Fibroblast of lung (primary cell): Measurements from ENCODE around the gene KCNMA1. TPM values are rescaled to one million over a fixed set of nuclear protein-coding genes. Genes with fewer than 3 reads are reported as not detected.

ENCODE experiments used
- DNase-seq, 2 donors: peaks; one replicate each; pipeline versions ENCODE4 v3.0.0 to v3.0.0-alpha.2; 2010; ENCODE audit warnings: low read depth in 2 of 2
- H2AFZ ChIP-seq: 2 replicates; pipeline ENCODE4 v1.5.1; 2012; ENCODE audit warnings: low read length, control low read depth, inconsistent platforms
- H3K27ac ChIP-seq: 2 replicates; pipeline ENCODE4 v1.5.1; 2011; ENCODE audit warnings: low read length, control low read depth; ENCODE audit not compliant: insufficient read depth
- H3K27me3 ChIP-seq: 2 replicates; pipeline ENCODE4 v1.5.1; 2011; ENCODE audit warnings: mild to moderate bottlenecking, low read length; ENCODE audit not compliant: control insufficient read depth, insufficient read depth
- H3K36me3 ChIP-seq: 2 replicates; pipeline ENCODE4 v1.5.1; 2011; ENCODE audit warnings: low read length; ENCODE audit not compliant: control insufficient read depth, insufficient read depth
- H3K4me1 ChIP-seq: 2 replicates; pipeline ENCODE4 v1.5.1; 2011; ENCODE audit warnings: low read length; ENCODE audit not compliant: control insufficient read depth, insufficient read depth; ENCODE audit errors: extremely low read depth
- H3K4me2 ChIP-seq: 2 replicates; pipeline ENCODE4 v1.5.1; 2011; ENCODE audit warnings: low read length, control low read depth; ENCODE audit not compliant: insufficient read depth; ENCODE audit errors: extremely low read depth
- H3K4me3 ChIP-seq, 4 experiments: fragments of 200-600 bp in 1 of 4; sonication (generic) in 1 of 4; replicated peaks in 1 of 4; 2 replicates each; pipeline ENCODE4 v1.5.1; 2011 to 2016; ENCODE audit warnings: low read length in 4 of 4, low read depth in 3 of 4, mild to moderate bottlenecking in 3 of 4, control low read depth in 2 of 4, inconsistent platforms in 1 of 4, mixed read lengths in 1 of 4; ENCODE audit not compliant: insufficient read depth in 1 of 4; ENCODE audit errors: control extremely low read depth in 1 of 4
- H3K79me2 ChIP-seq: 2 replicates; pipeline ENCODE4 v1.5.1; 2012; ENCODE audit warnings: mild to moderate bottlenecking, low read length, inconsistent platforms; ENCODE audit not compliant: control insufficient read depth, insufficient read depth
- H3K9ac ChIP-seq: 2 replicates; pipeline ENCODE4 v1.5.1; 2011; ENCODE audit warnings: mild to moderate bottlenecking, low read length, control low read depth; ENCODE audit not compliant: insufficient read depth
- H3K9me3 ChIP-seq: 2 replicates; pipeline ENCODE4 v1.5.1; 2012; ENCODE audit warnings: low read depth, low read length; ENCODE audit not compliant: control insufficient read depth, insufficient read depth
- H4K20me1 ChIP-seq: 2 replicates; pipeline ENCODE4 v1.5.1; 2011; ENCODE audit warnings: low read length; ENCODE audit not compliant: control insufficient read depth, insufficient read depth; ENCODE audit errors: extremely low read depth
- EZH2 ChIP-seq: IDR thresholded peaks from 2 replicates; pipeline ENCODE4 v1.5.1; 2012; ENCODE audit warnings: low read length, control low read depth, mild to moderate bottlenecking; ENCODE audit errors: missing control alignments
- polyA plus RNA-seq, 2 donors: library from polyadenylated mRNA; depleted of rRNA in 1 of 2; stranded (reverse) in 1 of 2; unstranded in 1 of 2; fragments of >200 nt; gene quantifications; 2 replicates each; pipeline ENCODE4 v1.2.1, GENCODE V29; 2011 to 2012; ENCODE audit warnings: missing spikeins in 1 of 2
- total RNA-seq: library from RNA; depleted of rRNA; stranded (reverse); fragments of >200 nt; gene quantifications from 2 replicates; pipeline ENCODE4 v1.2.1, GENCODE V29; 2014
- TF ChIP-seq, protein P1 (sequence below), 2 donors: IDR thresholded peaks in 1 of 2; conservative IDR thresholded peaks in 1 of 2; 1 replicate in 1 of 2; 2 replicates in 1 of 2; pipeline ENCODE4 v1.5.1; 2011 to 2012; ENCODE audit warnings: low read length in 2 of 2, control low read depth in 1 of 2, inconsistent platforms in 1 of 2, low read depth in 1 of 2, mild to moderate bottlenecking in 1 of 2

The KCNMA1 gene
- total and polyA plus RNA-seq, 2 donors (not counting 1 experiment from before 2014, with no cell fraction given): 31.0 to 138 TPM

- Histone ChIP-seq H3K4me2 (no peak overlapping the region), H3K79me2 (no peaks in the 10 kb centered on the region), H3K36me3 (peaks cover 2% of the 10 kb centered on the region), H4K20me1 (no peaks in the 10 kb centered on the region), H3K27me3 (no peaks in the 10 kb centered on the region), H3K9me3 (no peaks in the 10 kb centered on the region), H3K9ac (no peak overlapping the region), H2AFZ (no peak overlapping the region), H3K4me1 (peaks cover 5% of the 10 kb centered on the region), H3K4me3 (no peak overlapping the region), H3K27ac (no peak overlapping the region)
- TF ChIP-seq, protein P1, sequence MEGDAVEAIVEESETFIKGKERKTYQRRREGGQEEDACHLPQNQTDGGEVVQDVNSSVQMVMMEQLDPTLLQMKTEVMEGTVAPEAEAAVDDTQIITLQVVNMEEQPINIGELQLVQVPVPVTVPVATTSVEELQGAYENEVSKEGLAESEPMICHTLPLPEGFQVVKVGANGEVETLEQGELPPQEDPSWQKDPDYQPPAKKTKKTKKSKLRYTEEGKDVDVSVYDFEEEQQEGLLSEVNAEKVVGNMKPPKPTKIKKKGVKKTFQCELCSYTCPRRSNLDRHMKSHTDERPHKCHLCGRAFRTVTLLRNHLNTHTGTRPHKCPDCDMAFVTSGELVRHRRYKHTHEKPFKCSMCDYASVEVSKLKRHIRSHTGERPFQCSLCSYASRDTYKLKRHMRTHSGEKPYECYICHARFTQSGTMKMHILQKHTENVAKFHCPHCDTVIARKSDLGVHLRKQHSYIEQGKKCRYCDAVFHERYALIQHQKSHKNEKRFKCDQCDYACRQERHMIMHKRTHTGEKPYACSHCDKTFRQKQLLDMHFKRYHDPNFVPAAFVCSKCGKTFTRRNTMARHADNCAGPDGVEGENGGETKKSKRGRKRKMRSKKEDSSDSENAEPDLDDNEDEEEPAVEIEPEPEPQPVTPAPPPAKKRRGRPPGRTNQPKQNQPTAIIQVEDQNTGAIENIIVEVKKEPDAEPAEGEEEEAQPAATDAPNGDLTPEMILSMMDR (conservative IDR thresholded peaks at IDR 0.05 in 1 of 2, IDR thresholded peaks at IDR 0.05 in 1 of 2; ENCODE audit: low read depth in 1 of 2, low read length in 2 of 2): no peak
- no peak for TF ChIP-seq EZH2
- no peak for DNase-seq
Observed at GRCh38 chr10:77400033-77400432, 237.6 kb downstream of the KCNMA1 start.

DNA sequence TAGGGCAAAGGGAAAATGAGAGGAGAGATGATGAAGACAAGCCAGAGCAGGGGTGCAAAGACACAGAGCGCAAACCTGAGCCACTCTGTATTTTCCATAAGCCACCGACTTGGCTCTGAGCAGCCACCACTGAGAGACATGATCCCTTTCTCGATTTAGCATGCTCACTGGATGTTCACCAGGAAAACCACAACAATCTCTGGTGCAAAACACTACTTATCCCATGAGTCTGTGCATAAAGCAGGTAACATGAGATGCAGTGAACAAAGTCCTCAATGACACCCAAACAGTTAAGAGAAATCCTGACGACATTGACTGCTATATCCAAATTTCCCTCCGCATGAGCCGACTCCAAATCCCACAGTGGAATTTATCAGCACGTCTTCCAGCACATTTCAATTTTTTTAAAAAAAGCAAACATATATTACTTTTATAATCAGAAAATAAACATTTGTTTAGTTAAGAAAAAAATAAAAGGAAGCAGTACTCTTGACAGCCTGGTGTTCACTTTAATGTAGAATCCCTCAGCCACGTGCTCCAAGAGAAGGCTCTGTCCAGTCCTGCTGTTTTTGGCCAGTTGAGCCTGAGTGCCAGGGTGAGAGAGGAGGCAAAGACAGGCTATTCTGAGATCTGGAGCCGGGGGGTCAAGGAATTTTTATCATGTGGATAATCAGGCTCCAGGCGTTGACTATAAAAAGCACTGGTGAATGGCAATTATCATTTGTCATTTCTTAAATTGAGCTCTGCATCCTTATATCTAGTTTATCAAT lies 238.4 kb downstream of the KCNMA1 start:
- no peak overlapping the region for H3K27ac ChIP-seq
- no peaks in the 10 kb centered on the region for H4K20me1 ChIP-seq
- TF ChIP-seq EZH2: no peak
- TF ChIP-seq, protein P1 (conservative IDR thresholded peaks at IDR 0.05 in 1 of 2, IDR thresholded peaks at IDR 0.05 in 1 of 2; ENCODE audit: low read depth in 1 of 2, low read length in 2 of 2): no peak
- peaks cover 5% of the 10 kb centered on the region for H3K4me1 ChIP-seq
- no peak overlapping the region for H3K4me3 ChIP-seq
- no peaks in the 10 kb centered on the region for H3K27me3 ChIP-seq
- H3K4me2 ChIP-seq: no peak overlapping the region
- no peak for DNase-seq
- no peaks in the 10 kb centered on the region for H3K79me2 ChIP-seq
- no peaks in the 10 kb centered on the region for H3K9me3 ChIP-seq
- no peak overlapping the region for H3K9ac ChIP-seq
- no peak overlapping the region for H2AFZ ChIP-seq
- H3K36me3 ChIP-seq: peaks cover 2% of the 10 kb centered on the region

DNA sequence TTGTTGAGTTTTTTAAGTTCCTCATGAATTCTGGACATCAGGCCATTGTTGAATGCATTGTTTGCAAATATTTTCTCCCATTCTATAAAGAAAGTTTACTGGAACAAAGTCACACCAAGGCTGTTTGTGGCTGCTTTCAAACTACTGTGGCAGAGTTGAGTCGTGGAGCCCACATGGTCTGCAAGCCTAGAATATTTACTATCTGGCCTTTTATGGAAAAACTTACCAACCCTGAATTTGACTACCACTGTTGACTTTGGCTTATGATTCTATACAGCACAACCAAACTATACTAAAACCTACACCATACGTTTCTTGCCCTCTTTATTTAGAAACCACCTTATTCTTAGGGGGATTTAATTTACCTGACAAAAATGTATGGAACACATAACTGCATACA lies 239.1 kb downstream of the KCNMA1 start:
- Histone ChIP-seq H3K27ac (no peak overlapping the region), H3K79me2 (no peaks in the 10 kb centered on the region), H3K9me3 (no peaks in the 10 kb centered on the region), H4K20me1 (no peaks in the 10 kb centered on the region), H3K4me3 (no peak overlapping the region), H2AFZ (no peak overlapping the region), H3K9ac (no peak overlapping the region), H3K4me1 (peaks cover 8% of the 10 kb centered on the region), H3K36me3 (peaks cover 2% of the 10 kb centered on the region), H3K27me3 (no peaks in the 10 kb centered on the region), H3K4me2 (no peak overlapping the region)
- TF ChIP-seq, protein P1 (conservative IDR thresholded peaks at IDR 0.05 in 1 of 2, IDR thresholded peaks at IDR 0.05 in 1 of 2; ENCODE audit: low read depth in 1 of 2, low read length in 2 of 2): no peak
- TF ChIP-seq EZH2: no peak
- DNase-seq: peak; percentile 18 to 45
